Measurements from ENCODE around the gene IFITM10.

IFITM10 gene

GRCh38 chr11:1750481-1750839, at the start of gene IFITM10:
IFITM10 (minus strand) TSS chr11:1750595; CDS start chr11:1750442, 153 bp downstream.
- no peak for DNase-seq

GRCh38 chr11:1797391-1798125, 47.2 kb upstream of the IFITM10 start:
- DNase-seq = no peak

DNA sequence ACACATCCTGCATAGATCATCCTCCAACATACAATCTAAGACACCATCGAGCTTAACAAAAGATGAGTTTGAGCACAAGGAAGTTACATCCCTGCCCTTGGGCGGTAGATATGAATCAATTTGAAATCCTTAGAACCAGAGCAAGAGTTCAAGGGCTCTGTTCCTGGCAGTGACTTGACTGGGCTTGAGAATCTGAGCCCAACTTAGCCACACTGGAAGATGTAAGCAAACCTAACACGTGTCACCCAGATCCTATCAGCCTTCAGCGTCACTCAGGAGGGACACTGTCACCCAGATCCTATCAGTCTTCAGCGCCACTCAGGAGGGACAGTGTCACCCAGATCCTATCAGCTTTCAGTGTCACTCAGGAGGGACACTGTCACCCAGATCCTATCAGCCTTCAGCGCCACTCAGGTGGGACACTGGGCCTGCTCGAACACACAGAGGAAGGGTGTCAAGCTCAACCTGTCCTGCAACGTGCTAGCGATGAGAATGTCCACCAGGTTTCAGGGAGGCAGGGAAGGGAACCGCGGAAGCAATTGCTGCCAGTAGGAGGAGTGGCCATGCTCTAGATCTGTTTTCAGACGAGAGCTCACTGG, 46.1 kb upstream of the IFITM10 start:
- DNase-seq = no peak

- no peak for DNase-seq
Measured at GRCh38 chr11:1793081-1793480, 42.7 kb upstream of the IFITM10 start.

GRCh38 chr11:1792461-1792860, 42.1 kb upstream of the IFITM10 start:
- DNase-seq = no peak

DNA sequence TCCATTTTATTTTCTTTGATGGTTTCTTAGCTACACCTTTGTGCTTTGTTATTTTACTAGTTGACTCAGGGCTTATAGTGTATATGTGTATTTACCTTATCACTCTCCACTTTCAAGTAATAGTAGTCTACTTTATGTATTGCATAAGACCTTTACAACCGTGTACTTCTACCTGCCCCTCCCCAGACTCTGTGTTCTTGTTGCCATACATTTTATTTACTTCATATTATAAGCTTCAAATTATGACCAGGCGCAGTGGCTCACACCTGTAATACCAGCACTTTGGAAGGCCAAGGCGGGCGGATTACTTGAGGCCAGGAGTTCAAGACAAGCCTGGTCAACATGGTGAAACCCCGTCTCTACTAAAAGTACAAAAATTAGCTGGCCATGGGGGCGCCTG, 41.5 kb upstream of the IFITM10 start:
- no peak for DNase-seq

- no peak for DNase-seq
Measured at GRCh38 chr11:1786466-1786865, 36.1 kb upstream of the IFITM10 start.

- no peak for DNase-seq
Measured at GRCh38 chr11:1785749-1786413, 35.5 kb upstream of the IFITM10 start.

- DNase-seq = no peak
Measured at GRCh38 chr11:1784761-1785650, 34.6 kb upstream of the IFITM10 start.

DNA sequence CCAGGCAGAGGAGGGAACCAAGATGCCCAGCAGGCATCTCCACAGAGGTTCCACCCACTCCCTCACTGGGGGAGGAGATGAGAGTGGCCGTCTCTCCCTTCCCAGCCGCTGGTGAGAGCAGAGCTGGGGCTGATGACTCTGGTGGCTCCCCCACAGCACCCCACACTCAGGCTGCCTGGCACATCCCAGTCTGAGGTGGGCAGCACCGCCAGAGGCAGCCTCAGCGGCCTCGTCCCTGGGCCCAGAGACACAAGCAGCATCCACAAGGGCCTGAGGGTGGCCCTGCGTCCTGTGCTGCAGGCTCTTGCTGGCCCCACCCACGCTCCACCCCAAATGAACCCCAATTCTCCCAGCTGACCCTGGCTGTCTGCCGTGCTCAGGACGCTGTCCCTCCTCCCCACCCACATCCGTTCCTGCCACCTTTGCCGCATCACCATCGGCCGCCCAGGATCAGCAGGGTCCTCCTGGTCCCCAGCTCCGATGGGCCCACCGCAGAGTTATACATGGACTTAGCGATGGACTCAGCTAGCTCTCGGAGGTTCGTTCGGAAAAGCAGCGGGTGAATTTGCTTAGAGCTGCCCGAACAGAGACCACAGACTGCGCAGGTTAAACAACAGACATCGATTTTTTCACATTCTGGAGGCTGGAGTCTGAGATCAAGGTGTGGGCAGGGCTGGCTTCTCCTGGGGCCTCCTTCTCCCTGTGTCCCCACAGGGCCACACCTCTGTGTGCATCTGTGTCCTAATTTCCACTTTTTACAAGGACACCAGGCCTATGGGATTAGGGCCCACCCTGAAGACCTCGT, 33.5 kb upstream of the IFITM10 start:
- no peak for DNase-seq

- DNase-seq = peak; percentile 42
Measured at GRCh38 chr11:1782831-1783724, 32.7 kb upstream of the IFITM10 start.

DNA sequence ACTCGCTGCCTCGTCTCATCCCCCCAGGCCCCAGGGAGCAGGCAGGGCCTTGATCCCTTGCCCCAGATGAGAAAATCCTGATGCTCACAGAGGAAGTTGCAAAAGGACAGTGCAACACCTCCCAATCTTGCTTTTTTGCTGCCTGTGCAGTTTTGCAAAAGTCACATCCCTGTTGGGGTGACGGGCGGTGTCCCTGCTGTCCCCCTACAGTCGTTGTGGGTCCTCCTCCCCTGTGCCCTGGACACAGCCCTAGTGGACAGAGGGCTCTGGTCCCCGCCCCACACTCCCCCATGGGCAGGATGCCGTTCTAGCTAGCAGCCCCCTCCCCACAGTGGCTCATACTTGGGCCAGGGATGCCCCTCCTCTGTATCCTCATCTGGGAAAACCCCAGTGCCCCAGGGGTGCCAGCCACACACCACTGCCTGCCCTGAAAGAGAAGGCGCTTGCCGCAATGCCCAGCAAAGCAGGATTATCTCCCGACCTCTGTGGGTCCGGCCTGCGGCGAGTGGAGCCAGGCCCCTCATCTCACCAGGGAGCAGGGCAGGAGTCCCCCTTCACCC, 31.7 kb upstream of the IFITM10 start:
- DNase-seq = no peak

GRCh38 chr11:1781593-1781975, 31.2 kb upstream of the IFITM10 start:
- no peak for DNase-seq

GRCh38 chr11:1780700-1781592, 30.6 kb upstream of the IFITM10 start:
- no peak for DNase-seq

GRCh38 chr11:1779806-1780699, 29.7 kb upstream of the IFITM10 start:
- DNase-seq = no peak

GRCh38 chr11:1779034-1779805, 28.8 kb upstream of the IFITM10 start:
- DNase-seq = no peak

- no peak for DNase-seq
Measured at GRCh38 chr11:1778141-1778911, 27.9 kb upstream of the IFITM10 start.

Data from kidney glomerular epithelial cell (primary cell).